ENCODE measurements around the gene TLCD2.
A peak's percentile ranks its signal among the peaks of the same experiment; 100 is the strongest.
"Not testable (repeated sequence)": the region's sequence is repeated elsewhere in the genome, so short reads cannot be mapped to it uniquely, and the experiment has no call there.

TLCD2 gene

DNA sequence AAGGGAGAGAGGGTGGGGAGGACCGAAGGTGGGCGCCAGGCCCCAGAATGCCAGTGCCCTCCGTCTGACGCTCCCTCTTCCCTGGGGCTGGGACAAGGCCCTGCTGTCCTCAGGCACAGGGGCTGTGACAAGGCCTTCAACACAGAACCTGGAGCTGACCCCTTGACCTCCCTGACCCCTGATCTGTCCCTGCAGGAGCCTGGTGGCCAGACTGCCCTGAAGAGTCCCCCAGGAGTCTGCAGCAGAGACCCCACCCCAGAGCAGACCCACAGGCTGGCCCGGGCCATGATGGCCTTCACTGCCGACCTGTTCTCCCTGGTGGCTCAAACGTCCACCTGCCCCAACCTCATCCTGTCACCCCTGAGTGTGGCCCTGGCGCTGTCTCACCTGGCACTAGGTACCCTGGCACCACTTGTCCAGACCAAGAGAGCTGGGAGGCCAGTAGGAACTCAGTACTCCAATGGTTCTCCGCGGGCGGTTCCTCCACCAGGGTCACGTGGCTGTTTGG, 35.4 kb upstream of the TLCD2 start:
- Mint-ChIP-seq H3K4me1 (peaks cover 12% of the 10 kb centered on the region), H3K36me3 (ENCODE audit: low read depth) (peaks cover 4% of the 10 kb centered on the region), H3K27me3 (ENCODE audit: low read depth) (peaks cover 3% of the 10 kb centered on the region), H3K9me3 (no peaks in the 10 kb centered on the region), H3K27ac (no peak overlapping the region), H3K4me3 (no peak overlapping the region)
- TF ChIP-seq, protein P1, sequence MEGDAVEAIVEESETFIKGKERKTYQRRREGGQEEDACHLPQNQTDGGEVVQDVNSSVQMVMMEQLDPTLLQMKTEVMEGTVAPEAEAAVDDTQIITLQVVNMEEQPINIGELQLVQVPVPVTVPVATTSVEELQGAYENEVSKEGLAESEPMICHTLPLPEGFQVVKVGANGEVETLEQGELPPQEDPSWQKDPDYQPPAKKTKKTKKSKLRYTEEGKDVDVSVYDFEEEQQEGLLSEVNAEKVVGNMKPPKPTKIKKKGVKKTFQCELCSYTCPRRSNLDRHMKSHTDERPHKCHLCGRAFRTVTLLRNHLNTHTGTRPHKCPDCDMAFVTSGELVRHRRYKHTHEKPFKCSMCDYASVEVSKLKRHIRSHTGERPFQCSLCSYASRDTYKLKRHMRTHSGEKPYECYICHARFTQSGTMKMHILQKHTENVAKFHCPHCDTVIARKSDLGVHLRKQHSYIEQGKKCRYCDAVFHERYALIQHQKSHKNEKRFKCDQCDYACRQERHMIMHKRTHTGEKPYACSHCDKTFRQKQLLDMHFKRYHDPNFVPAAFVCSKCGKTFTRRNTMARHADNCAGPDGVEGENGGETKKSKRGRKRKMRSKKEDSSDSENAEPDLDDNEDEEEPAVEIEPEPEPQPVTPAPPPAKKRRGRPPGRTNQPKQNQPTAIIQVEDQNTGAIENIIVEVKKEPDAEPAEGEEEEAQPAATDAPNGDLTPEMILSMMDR (IDR thresholded peaks at IDR 0.05; ENCODE audit: unreplicated experiment in 3 of 3) = no peak

GRCh38 chr17:1744551-1745512, 34.7 kb upstream of the TLCD2 start:
- TF ChIP-seq, protein P1 (IDR thresholded peaks at IDR 0.05; ENCODE audit: unreplicated experiment in 3 of 3) = no peak
- H3K9me3 Mint-ChIP-seq = no peaks in the 10 kb centered on the region
- H3K4me1 Mint-ChIP-seq = peaks cover 12% of the 10 kb centered on the region
- H3K27me3 Mint-ChIP-seq (ENCODE audit: low read depth) = peaks cover 3% of the 10 kb centered on the region
- H3K27ac Mint-ChIP-seq = peak overlapping the region; percentile 75 to 87 (median 85)
- no peak overlapping the region for H3K4me3 Mint-ChIP-seq
- peaks cover 4% of the 10 kb centered on the region for H3K36me3 Mint-ChIP-seq (ENCODE audit: low read depth)

GRCh38 chr17:1743088-1743439, 32.9 kb upstream of the TLCD2 start:
- Mint-ChIP-seq H3K4me3 (no peak overlapping the region), H3K9me3 (no peaks in the 10 kb centered on the region), H3K27me3 (ENCODE audit: low read depth) (no peaks in the 10 kb centered on the region), H3K36me3 (ENCODE audit: low read depth) (peaks cover 4% of the 10 kb centered on the region), H3K27ac (peak overlapping the region; percentile 82 to 93 (median 93)), H3K4me1 (peaks cover 12% of the 10 kb centered on the region)
- TF ChIP-seq, protein P1 (IDR thresholded peaks at IDR 0.05; ENCODE audit: unreplicated experiment in 3 of 3) = no peak

DNA sequence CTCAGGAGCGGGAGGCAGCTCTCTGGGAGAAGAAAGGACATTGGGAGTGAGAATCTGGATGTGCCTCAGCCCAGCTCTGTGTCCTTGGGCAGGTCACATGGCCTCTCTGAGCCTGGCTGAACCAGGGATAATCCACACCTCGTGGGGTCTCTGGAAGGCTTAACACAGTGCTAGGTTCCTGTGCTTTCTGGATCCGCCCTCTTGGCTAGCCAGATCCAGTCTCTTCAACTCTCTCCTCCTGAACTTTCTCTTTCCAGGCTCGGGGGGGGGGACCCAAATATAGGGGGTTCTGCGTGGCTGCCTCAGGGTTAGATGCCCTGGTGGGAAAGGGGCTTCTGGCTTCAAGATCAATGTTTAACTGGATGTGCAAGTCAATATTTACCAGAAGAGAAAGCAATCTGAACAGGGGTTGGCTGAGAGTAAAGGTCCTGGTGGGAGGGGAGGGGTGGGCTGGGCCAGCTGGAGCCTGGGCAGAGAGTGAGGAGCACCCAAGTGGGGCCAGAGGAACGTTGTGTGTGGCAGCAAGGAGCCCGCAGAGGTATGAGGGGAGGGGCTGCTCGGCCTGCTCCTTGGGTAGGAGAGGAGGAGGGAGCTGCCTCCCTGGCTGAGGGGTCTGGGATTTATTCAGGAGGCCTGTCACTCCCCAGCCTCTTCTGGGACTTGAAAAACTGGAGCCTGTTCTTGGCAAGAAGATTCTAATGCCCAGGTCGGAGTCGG, 32.4 kb upstream of the TLCD2 start, which contains the start of gene SERPINF2:
Gene SERPINF2 (plus strand): TSS at position 501 of the 717 bp plus-strand sequence. CDS start 2,125 bp downstream, outside the sequence.
- Mint-ChIP-seq H3K4me1 (peaks cover 12% of the 10 kb centered on the region), H3K9me3 (no peaks in the 10 kb centered on the region), H3K27me3 (ENCODE audit: low read depth) (no peaks in the 10 kb centered on the region), H3K36me3 (ENCODE audit: low read depth) (peaks cover 4% of the 10 kb centered on the region), H3K4me3 (peak within 1 kb of the TSS in 2 of 3 experiments; percentile 31 to 65), H3K27ac (peak within 1 kb of the TSS; percentile 82 to 93 (median 93))
- TF ChIP-seq, protein P1 (IDR thresholded peaks at IDR 0.05; ENCODE audit: unreplicated experiment in 3 of 3) = no peak

DNA sequence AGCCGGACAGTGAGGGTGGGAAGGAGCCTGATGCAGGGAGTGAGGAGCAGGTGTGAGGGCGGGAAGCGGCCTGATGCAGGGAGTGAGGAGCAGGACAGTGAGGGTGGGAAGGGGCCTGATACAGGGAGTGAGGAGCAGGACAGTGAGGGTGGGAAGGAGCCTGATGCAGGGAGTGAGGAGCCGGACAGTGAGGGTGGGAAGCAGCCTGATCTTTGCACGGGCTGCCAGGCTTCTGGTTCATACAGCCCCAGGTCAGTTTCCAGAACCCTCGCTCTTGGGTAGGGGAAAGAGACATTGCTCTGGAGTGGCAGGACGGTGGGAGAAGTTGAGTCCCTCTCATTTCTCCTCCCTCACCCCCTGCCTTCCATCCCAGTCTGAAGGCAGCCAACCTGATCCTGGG, 31.7 kb upstream of the TLCD2 start:
- H3K27me3 Mint-ChIP-seq (ENCODE audit: low read depth); H3K9me3 Mint-ChIP-seq; H3K4me3 Mint-ChIP-seq; H3K36me3 Mint-ChIP-seq (ENCODE audit: low read depth): not testable (repeated sequence)
- peak overlapping the region in 2 of 3 experiments; percentile 93 for H3K27ac Mint-ChIP-seq
- peaks cover 15% of the 10 kb centered on the region for H3K4me1 Mint-ChIP-seq

Data from nephron (organoid).